ENCODE results near the gene NPHP4. TPM values are rescaled to one million over a fixed set of nuclear protein-coding genes. Genes with fewer than 3 reads are reported as not detected.

NPHP4 gene
- total and polyA plus RNA-seq, 10 of the 15 experiments (the other 5 are each of a cell fraction or from before 2014, with no cell fraction given): 0.16 to 10.5 (median 3.1) TPM

- CTCF ChIA-PET: no interaction called here
- TF ChIP-seq ZBTB33 (IDR thresholded peaks at IDR 0.05) (no peak), KAT2A (conservative IDR thresholded peaks at IDR 0.05; ENCODE audit: control insufficient read depth, low read depth, low read length) (no peak), E2F4 (IDR thresholded peaks at IDR 0.05; ENCODE audit: low read depth, low read length) (no peak), MEF2A (IDR thresholded peaks at IDR 0.05; ENCODE audit: insufficient read depth, low read depth, low read length) (no peak), ETV6 (conservative IDR thresholded peaks at IDR 0.05 in 1 of 2, IDR thresholded peaks at IDR 0.05 in 1 of 2; ENCODE audit: borderline replicate concordance in 1 of 2, low read depth in 1 of 2) (no peak), YY1 (IDR thresholded peaks at IDR 0.05; ENCODE audit: low read depth, low read length) (no peak), CREM (IDR thresholded peaks at IDR 0.05; ENCODE audit: low read depth) (no peak), SREBF1 (IDR thresholded peaks at IDR 0.05; ENCODE audit: low read length) (no peak), SP1 (IDR thresholded peaks at IDR 0.05; ENCODE audit: low read depth, low read length) (no peak), DPF2 (IDR thresholded peaks at IDR 0.05) (no peak)
- TF ChIP-seq, protein P1, sequence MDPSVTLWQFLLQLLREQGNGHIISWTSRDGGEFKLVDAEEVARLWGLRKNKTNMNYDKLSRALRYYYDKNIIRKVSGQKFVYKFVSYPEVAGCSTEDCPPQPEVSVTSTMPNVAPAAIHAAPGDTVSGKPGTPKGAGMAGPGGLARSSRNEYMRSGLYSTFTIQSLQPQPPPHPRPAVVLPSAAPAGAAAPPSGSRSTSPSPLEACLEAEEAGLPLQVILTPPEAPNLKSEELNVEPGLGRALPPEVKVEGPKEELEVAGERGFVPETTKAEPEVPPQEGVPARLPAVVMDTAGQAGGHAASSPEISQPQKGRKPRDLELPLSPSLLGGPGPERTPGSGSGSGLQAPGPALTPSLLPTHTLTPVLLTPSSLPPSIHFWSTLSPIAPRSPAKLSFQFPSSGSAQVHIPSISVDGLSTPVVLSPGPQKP (IDR thresholded peaks at IDR 0.05; ENCODE audit: low read depth, low read length): no peak
- TF ChIP-seq, protein P2, sequence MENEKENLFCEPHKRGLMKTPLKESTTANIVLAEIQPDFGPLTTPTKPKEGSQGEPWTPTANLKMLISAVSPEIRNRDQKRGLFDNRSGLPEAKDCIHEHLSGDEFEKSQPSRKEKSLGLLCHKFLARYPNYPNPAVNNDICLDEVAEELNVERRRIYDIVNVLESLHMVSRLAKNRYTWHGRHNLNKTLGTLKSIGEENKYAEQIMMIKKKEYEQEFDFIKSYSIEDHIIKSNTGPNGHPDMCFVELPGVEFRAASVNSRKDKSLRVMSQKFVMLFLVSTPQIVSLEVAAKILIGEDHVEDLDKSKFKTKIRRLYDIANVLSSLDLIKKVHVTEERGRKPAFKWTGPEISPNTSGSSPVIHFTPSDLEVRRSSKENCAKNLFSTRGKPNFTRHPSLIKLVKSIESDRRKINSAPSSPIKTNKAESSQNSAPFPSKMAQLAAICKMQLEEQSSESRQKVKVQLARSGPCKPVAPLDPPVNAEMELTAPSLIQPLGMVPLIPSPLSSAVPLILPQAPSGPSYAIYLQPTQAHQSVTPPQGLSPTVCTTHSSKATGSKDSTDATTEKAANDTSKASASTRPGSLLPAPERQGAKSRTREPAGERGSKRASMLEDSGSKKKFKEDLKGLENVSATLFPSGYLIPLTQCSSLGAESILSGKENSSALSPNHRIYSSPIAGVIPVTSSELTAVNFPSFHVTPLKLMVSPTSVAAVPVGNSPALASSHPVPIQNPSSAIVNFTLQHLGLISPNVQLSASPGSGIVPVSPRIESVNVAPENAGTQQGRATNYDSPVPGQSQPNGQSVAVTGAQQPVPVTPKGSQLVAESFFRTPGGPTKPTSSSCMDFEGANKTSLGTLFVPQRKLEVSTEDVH (IDR thresholded peaks at IDR 0.05; ENCODE audit: low read depth, partially characterized antibody): no peak
- TF ChIP-seq, protein P3, sequence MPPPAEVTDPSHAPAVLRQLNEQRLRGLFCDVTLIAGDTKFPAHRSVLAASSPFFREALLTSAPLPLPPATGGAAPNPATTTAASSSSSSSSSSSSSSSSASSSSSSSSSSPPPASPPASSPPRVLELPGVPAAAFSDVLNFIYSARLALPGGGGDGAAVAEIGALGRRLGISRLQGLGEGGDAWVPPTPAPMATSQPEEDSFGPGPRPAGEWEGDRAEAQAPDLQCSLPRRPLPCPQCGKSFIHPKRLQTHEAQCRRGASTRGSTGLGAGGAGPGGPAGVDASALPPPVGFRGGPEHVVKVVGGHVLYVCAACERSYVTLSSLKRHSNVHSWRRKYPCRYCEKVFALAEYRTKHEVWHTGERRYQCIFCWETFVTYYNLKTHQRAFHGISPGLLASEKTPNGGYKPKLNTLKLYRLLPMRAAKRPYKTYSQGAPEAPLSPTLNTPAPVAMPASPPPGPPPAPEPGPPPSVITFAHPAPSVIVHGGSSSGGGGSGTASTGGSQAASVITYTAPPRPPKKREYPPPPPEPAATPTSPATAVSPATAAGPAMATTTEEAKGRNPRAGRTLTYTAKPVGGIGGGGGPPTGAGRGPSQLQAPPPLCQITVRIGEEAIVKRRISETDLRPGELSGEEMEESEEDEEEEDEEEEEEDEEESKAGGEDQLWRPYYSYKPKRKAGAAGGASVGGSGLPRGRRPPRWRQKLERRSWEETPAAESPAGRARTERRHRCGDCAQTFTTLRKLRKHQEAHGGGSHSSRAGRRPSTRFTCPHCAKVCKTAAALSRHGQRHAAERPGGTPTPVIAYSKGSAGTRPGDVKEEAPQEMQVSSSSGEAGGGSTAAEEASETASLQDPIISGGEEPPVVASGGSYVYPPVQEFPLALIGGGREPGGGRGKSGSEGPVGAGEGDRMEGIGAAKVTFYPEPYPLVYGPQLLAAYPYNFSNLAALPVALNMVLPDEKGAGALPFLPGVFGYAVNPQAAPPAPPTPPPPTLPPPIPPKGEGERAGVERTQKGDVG (CRISPR knock-in tag; IDR thresholded peaks at IDR 0.05): no peak
Observed at GRCh38 chr1:5820026-5820421, 172.2 kb downstream of the NPHP4 start.

More at GRCh38 chr1:5820026-5820421, 172.2 kb downstream of the NPHP4 start:
- Histone ChIP-seq H3K27me3 (replicated peaks in 1 of 2; ENCODE audit: control insufficient read depth in 2 of 2, insufficient read depth in 2 of 2, low read length in 1 of 2) (no peaks in the 10 kb centered on the region), H3K4me1 (ENCODE audit: control insufficient read depth, insufficient read depth, low read length) (no peaks in the 10 kb centered on the region), H3K4me3 (no peak overlapping the region), H3K9me3 (replicated peaks; ENCODE audit: control insufficient read depth, insufficient read depth, low read length) (no peaks in the 10 kb centered on the region), H3K9ac (ENCODE audit: control insufficient read depth, insufficient read depth, low read length) (no peak overlapping the region), H2AFZ (ENCODE audit: control insufficient read depth, low read depth, low read length) (no peak overlapping the region), H3K27ac (ENCODE audit: control insufficient read depth, insufficient read depth) (no peak overlapping the region), H3K79me2 (ENCODE audit: control insufficient read depth, insufficient read depth, low read length) (no peaks in the 10 kb centered on the region), H3K36me3 (ENCODE audit: control insufficient read depth in 2 of 2, insufficient read depth in 2 of 2, low read length in 1 of 2) (no peaks in the 10 kb centered on the region), H4K20me1 (ENCODE audit: control insufficient read depth, insufficient read depth) (no peaks in the 10 kb centered on the region), H3K4me2 (ENCODE audit: control insufficient read depth, insufficient read depth) (no peak overlapping the region)
- ChIA-PET POLR2A (no interaction called here), SMC1A (ENCODE audit: uncharacterized antibody, unreplicated experiment) (no interaction called here), RAD21 (ENCODE audit: unreplicated experiment) (no interaction called here)
- DNase-seq (ENCODE audit: low read depth, low spot score): no peak
- intact Hi-C loops (cut with micrococcal nuclease; ENCODE audit: unreplicated experiment): no loop called here
- in situ Hi-C loops (cut with MboI): no loop called here
- 32% methylated on average over 10 of the region's 10 CpGs for WGBS (ENCODE audit: insufficient coverage, insufficient replicate concordance, low lambda C conversion rate, missing lambda C conversion rate)
- no peak for ATAC-seq
- no peak for FAIRE-seq
- BruUV-seq (replicated peaks): no TSS peak

Measured in GM12878 (cell line).